ENCODE results near the gene SLC25A25. TPM values are rescaled to one million over a fixed set of nuclear protein-coding genes. Genes with fewer than 3 reads are reported as not detected.

SLC25A25 gene
- total and polyA plus RNA-seq, 9 of the 15 experiments (the other 6 are each of a cell fraction or from before 2014, with no cell fraction given): 0.07 to 35.9 (median 23.2) TPM

GRCh38 chr9:128034821-128035652, 33.0 kb upstream of the SLC25A25 start (continued):
- TF ChIP-seq, protein P1, sequence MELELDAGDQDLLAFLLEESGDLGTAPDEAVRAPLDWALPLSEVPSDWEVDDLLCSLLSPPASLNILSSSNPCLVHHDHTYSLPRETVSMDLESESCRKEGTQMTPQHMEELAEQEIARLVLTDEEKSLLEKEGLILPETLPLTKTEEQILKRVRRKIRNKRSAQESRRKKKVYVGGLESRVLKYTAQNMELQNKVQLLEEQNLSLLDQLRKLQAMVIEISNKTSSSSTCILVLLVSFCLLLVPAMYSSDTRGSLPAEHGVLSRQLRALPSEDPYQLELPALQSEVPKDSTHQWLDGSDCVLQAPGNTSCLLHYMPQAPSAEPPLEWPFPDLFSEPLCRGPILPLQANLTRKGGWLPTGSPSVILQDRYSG (tag; conservative IDR thresholded peaks at IDR 0.05; ENCODE audit: low read depth): no peak
- TF ChIP-seq ZNF282 (CRISPR knock-in tag; IDR thresholded peaks at IDR 0.05): no peak
- TF ChIP-seq ZNF239 (CRISPR knock-in tag; IDR thresholded peaks at IDR 0.05): no peak
- TF ChIP-seq CAMTA2 (CRISPR knock-in tag; conservative IDR thresholded peaks at IDR 0.05): no peak
- no peak for TF ChIP-seq RBFOX2 (IDR thresholded peaks at IDR 0.05; ENCODE audit: low read depth, low read length)
- no peak for TF ChIP-seq KHSRP (IDR thresholded peaks at IDR 0.05)
- TF ChIP-seq, protein P2, sequence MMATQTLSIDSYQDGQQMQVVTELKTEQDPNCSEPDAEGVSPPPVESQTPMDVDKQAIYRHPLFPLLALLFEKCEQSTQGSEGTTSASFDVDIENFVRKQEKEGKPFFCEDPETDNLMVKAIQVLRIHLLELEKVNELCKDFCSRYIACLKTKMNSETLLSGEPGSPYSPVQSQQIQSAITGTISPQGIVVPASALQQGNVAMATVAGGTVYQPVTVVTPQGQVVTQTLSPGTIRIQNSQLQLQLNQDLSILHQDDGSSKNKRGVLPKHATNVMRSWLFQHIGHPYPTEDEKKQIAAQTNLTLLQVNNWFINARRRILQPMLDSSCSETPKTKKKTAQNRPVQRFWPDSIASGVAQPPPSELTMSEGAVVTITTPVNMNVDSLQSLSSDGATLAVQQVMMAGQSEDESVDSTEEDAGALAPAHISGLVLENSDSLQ (IDR thresholded peaks at IDR 0.05): no peak
- TF ChIP-seq TCF7 (IDR thresholded peaks at IDR 0.05; ENCODE audit: borderline replicate concordance): no peak
- no peak for TF ChIP-seq NR4A1 (CRISPR knock-in tag; IDR thresholded peaks at IDR 0.05)
- TF ChIP-seq NR4A1 (tag; IDR thresholded peaks at IDR 0.05): no peak
- no peak for TF ChIP-seq ELF1 (tag; IDR thresholded peaks at IDR 0.05)
- TF ChIP-seq HOMEZ (CRISPR knock-in tag; IDR thresholded peaks at IDR 0.05): no peak
- no peak for TF ChIP-seq ZNF778 (CRISPR knock-in tag; IDR thresholded peaks at IDR 0.05)
- TF ChIP-seq ZNF764 (CRISPR knock-in tag; IDR thresholded peaks at IDR 0.05; ENCODE audit: low read depth): no peak
- no peak for TF ChIP-seq GATAD2B (IDR thresholded peaks at IDR 0.05; ENCODE audit: borderline replicate concordance)
- TF ChIP-seq ZNF583 (CRISPR knock-in tag; IDR thresholded peaks at IDR 0.05): no peak
- no peak for TF ChIP-seq STAT5B (CRISPR knock-in tag; IDR thresholded peaks at IDR 0.05)
- TF ChIP-seq CXXC5 (CRISPR knock-in tag; IDR thresholded peaks at IDR 0.05): no peak
- peak; percentile 51; the same call in 1 of the 2 replicates for TF ChIP-seq STAG1 (CRISPR knock-in tag; IDR thresholded peaks at IDR 0.05; ENCODE audit: borderline replicate concordance)
- no peak for TF ChIP-seq ZNF212 (CRISPR knock-in tag; IDR thresholded peaks at IDR 0.05)
- no peak for TF ChIP-seq FOXJ2 (tag; IDR thresholded peaks at IDR 0.05)
- no peak for TF ChIP-seq NFIX (CRISPR knock-in tag; IDR thresholded peaks at IDR 0.05; ENCODE audit: low read depth)
- TF ChIP-seq, protein P3, sequence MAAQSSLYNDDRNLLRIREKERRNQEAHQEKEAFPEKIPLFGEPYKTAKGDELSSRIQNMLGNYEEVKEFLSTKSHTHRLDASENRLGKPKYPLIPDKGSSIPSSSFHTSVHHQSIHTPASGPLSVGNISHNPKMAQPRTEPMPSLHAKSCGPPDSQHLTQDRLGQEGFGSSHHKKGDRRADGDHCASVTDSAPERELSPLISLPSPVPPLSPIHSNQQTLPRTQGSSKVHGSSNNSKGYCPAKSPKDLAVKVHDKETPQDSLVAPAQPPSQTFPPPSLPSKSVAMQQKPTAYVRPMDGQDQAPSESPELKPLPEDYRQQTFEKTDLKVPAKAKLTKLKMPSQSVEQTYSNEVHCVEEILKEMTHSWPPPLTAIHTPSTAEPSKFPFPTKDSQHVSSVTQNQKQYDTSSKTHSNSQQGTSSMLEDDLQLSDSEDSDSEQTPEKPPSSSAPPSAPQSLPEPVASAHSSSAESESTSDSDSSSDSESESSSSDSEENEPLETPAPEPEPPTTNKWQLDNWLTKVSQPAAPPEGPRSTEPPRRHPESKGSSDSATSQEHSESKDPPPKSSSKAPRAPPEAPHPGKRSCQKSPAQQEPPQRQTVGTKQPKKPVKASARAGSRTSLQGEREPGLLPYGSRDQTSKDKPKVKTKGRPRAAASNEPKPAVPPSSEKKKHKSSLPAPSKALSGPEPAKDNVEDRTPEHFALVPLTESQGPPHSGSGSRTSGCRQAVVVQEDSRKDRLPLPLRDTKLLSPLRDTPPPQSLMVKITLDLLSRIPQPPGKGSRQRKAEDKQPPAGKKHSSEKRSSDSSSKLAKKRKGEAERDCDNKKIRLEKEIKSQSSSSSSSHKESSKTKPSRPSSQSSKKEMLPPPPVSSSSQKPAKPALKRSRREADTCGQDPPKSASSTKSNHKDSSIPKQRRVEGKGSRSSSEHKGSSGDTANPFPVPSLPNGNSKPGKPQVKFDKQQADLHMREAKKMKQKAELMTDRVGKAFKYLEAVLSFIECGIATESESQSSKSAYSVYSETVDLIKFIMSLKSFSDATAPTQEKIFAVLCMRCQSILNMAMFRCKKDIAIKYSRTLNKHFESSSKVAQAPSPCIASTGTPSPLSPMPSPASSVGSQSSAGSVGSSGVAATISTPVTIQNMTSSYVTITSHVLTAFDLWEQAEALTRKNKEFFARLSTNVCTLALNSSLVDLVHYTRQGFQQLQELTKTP (IDR thresholded peaks at IDR 0.05; ENCODE audit: low read depth in 1 of 2, partially characterized antibody in 2 of 2): no peak
